ENCODE measurements around the gene PRKCE.

PRKCE gene

GRCh38 chr2:45755585-45756335 is 104.3 kb downstream of the PRKCE start:
- DNase-seq (ENCODE audit: low spot score), result no peak

- DNase-seq (ENCODE audit: low spot score), result no peak
These were observed 106.5 kb downstream of the PRKCE start for GRCh38 chr2:45758018-45758417.

GRCh38 chr2:45759310-45759851 is 107.9 kb downstream of the PRKCE start:
- peak; percentile 88 for DNase-seq (ENCODE audit: low spot score)

- no peak for DNase-seq (ENCODE audit: low spot score)
These were observed 110.2 kb downstream of the PRKCE start for GRCh38 chr2:45761635-45762034.

- no peak for DNase-seq (ENCODE audit: low spot score)
These were observed 111.8 kb downstream of the PRKCE start for GRCh38 chr2:45763255-45763654.

GRCh38 chr2:45763797-45764196 is 112.3 kb downstream of the PRKCE start:
- no peak for DNase-seq (ENCODE audit: low spot score)

- DNase-seq (ENCODE audit: low spot score), result no peak
These were observed 113.7 kb downstream of the PRKCE start for GRCh38 chr2:45765007-45765727.

GRCh38 chr2:45765728-45766254 is 114.3 kb downstream of the PRKCE start:
- DNase-seq (ENCODE audit: low spot score), result no peak

GRCh38 chr2:45768208-45768607 is 116.7 kb downstream of the PRKCE start:
- DNase-seq (ENCODE audit: low spot score), result no peak

GRCh38 chr2:45769056-45769455 is 117.6 kb downstream of the PRKCE start:
- no peak for DNase-seq (ENCODE audit: low spot score)

GRCh38 chr2:45769854-45770576 is 118.5 kb downstream of the PRKCE start:
- no peak for DNase-seq (ENCODE audit: low spot score)

- DNase-seq (ENCODE audit: low spot score), result no peak
These were observed 119.3 kb downstream of the PRKCE start for GRCh38 chr2:45770811-45771210.

GRCh38 chr2:45771261-45771660 is 119.8 kb downstream of the PRKCE start:
- peak; percentile 47 for DNase-seq (ENCODE audit: low spot score)

- no peak for DNase-seq (ENCODE audit: low spot score)
These were observed 120.6 kb downstream of the PRKCE start for GRCh38 chr2:45772038-45772437.

GRCh38 chr2:45773909-45774308 is 122.4 kb downstream of the PRKCE start:
- DNase-seq (ENCODE audit: low spot score), result no peak

- no peak for DNase-seq (ENCODE audit: low spot score)
These were observed 123.3 kb downstream of the PRKCE start for GRCh38 chr2:45774688-45775244.

GRCh38 chr2:45776160-45776955 is 124.9 kb downstream of the PRKCE start:
- DNase-seq (ENCODE audit: low spot score), result no peak

- DNase-seq (ENCODE audit: low spot score), result no peak
These were observed 126.7 kb downstream of the PRKCE start for GRCh38 chr2:45777996-45778719.

- peak; percentile 74 for DNase-seq (ENCODE audit: low spot score)
These were observed 127.3 kb downstream of the PRKCE start for GRCh38 chr2:45778720-45779171.
